Stimulated activated CD8-positive, alpha-beta memory T cell treated with anti-CD3 and anti-CD28 coated beads, Interleukin-4, amount 100 ng/mL, for 48 hours (primary cell): Measurements from ENCODE around the gene RNF220.
"Not testable (repeated sequence)": the region's sequence is repeated elsewhere in the genome, so short reads cannot be mapped to it uniquely, and the experiment has no call there.

Source experiments
- DNase-seq: peaks from one replicate; pipeline ENCODE4 v3.0.0-alpha.2; 2020

RNF220 gene

GRCh38 chr1:44554706-44555105, 149.7 kb downstream of the RNF220 start:
- no peak for DNase-seq

GRCh38 chr1:44557778-44558177, 152.7 kb downstream of the RNF220 start:
- no peak for DNase-seq

- no peak for DNase-seq
These were observed 153.8 kb downstream of the RNF220 start for GRCh38 chr1:44558883-44559282.

GRCh38 chr1:44559330-44559729, 154.3 kb downstream of the RNF220 start:
- DNase-seq, result no peak

GRCh38 chr1:44559913-44560312, 154.9 kb downstream of the RNF220 start:
- DNase-seq, result no peak

- DNase-seq, result not testable (repeated sequence)
These were observed 155.6 kb downstream of the RNF220 start for GRCh38 chr1:44560696-44561095.

- no peak for DNase-seq
These were observed 160.2 kb downstream of the RNF220 start for GRCh38 chr1:44565259-44565750.

GRCh38 chr1:44565833-44566232, 160.8 kb downstream of the RNF220 start:
- DNase-seq, result no peak

GRCh38 chr1:44566281-44567046, 161.4 kb downstream of the RNF220 start:
- no peak for DNase-seq

GRCh38 chr1:44568128-44568900, 163.3 kb downstream of the RNF220 start:
- DNase-seq, result no peak

- DNase-seq, result no peak
These were observed 164.4 kb downstream of the RNF220 start for GRCh38 chr1:44569491-44569890.

GRCh38 chr1:44571712-44572571, 166.9 kb downstream of the RNF220 start:
- DNase-seq, result peak; percentile 29

GRCh38 chr1:44572572-44572879, 167.5 kb downstream of the RNF220 start:
- no peak for DNase-seq

- DNase-seq, result no peak
These were observed 170.3 kb downstream of the RNF220 start for GRCh38 chr1:44575396-44575795.

GRCh38 chr1:44576456-44577150, 171.5 kb downstream of the RNF220 start:
- no peak for DNase-seq

GRCh38 chr1:44581205-44581604, 176.2 kb downstream of the RNF220 start:
- no peak for DNase-seq

GRCh38 chr1:44584167-44584566, 179.1 kb downstream of the RNF220 start:
- no peak for DNase-seq

- DNase-seq, result no peak
These were observed 180.4 kb downstream of the RNF220 start for GRCh38 chr1:44585315-44585920.

- DNase-seq, result no peak
These were observed 182.9 kb downstream of the RNF220 start for GRCh38 chr1:44587796-44588460.

- no peak for DNase-seq
These were observed 183.6 kb downstream of the RNF220 start for GRCh38 chr1:44588551-44589210.

GRCh38 chr1:44590475-44590874, 185.4 kb downstream of the RNF220 start:
- DNase-seq, result no peak
